Epidermal melanocyte (primary cell): Measurements from ENCODE around the gene MAN2B2.
"Not testable (repeated sequence)": the region's sequence is repeated elsewhere in the genome, so short reads cannot be mapped to it uniquely, and the experiment has no call there.

Experiments
- DNase-seq: peaks from one replicate; pipeline ENCODE4 v3.0.0; 2011; ENCODE audit warnings: low spot score; ENCODE audit not compliant: insufficient read length

Gene MAN2B2

GRCh38 chr4:6668391-6668790 is 93.4 kb downstream of the MAN2B2 start:
- DNase-seq, result no peak

DNA sequence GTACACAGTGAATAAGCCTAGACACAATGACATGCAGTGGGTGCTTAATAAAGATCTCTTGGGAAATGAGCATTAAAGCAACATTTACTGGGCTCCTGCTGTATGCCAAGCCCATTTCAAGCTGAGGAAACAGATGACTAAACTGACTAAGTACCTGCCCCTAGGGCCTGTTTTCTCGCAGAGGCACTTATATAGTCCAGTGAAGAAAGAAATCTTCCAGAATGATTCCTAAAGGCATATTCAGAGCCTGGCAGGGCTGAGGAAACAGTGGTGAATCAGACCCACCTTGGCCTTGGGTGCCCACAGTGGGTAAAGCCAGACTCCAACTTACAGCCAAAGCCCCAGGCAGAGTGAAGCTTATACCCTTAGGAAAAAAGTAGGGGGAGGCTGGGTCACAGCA is 96.7 kb downstream of the MAN2B2 start:
- DNase-seq, result no peak

GRCh38 chr4:6672131-6672530 is 97.1 kb downstream of the MAN2B2 start:
- no peak for DNase-seq

- not testable (repeated sequence) for DNase-seq
These were observed 97.7 kb downstream of the MAN2B2 start for GRCh38 chr4:6672541-6673190.
